Measurements from ENCODE around the gene SPDYA.

DNA sequence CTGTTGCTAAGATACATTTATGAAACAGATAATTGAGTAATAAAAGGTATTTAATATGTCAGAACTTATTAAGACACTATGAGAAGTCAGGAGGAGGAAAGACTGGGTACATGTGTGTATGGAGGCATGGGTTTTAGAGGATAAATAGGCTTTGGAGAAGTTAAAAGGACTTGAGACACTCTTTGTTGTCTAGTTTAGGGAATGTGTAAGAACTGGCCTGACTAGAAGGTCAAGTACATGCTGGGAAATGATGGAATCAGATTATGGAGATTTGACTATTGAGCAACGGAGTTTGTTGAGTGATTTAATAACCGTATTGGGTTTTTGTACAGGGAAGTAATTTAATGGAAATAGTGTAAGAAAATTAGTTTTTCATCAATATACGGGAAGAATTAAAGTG is 28.2 kb upstream of the SPDYA start:
- TF ChIP-seq SREBF2 (IDR thresholded peaks at IDR 0.05) (no peak), MYC (IDR thresholded peaks at IDR 0.05; ENCODE audit: borderline replicate concordance, low read length) (no peak), POLR2A (IDR thresholded peaks at IDR 0.05; ENCODE audit: low read length) (no peak), NFE2L2 (conservative IDR thresholded peaks at IDR 0.05; ENCODE audit: low read length) (no peak), JUNB (IDR thresholded peaks at IDR 0.05) (no peak), RAD21 (conservative IDR thresholded peaks at IDR 0.05 in 1 of 2, IDR thresholded peaks at IDR 0.05 in 1 of 2) (no peak)
- TF ChIP-seq, protein P1, sequence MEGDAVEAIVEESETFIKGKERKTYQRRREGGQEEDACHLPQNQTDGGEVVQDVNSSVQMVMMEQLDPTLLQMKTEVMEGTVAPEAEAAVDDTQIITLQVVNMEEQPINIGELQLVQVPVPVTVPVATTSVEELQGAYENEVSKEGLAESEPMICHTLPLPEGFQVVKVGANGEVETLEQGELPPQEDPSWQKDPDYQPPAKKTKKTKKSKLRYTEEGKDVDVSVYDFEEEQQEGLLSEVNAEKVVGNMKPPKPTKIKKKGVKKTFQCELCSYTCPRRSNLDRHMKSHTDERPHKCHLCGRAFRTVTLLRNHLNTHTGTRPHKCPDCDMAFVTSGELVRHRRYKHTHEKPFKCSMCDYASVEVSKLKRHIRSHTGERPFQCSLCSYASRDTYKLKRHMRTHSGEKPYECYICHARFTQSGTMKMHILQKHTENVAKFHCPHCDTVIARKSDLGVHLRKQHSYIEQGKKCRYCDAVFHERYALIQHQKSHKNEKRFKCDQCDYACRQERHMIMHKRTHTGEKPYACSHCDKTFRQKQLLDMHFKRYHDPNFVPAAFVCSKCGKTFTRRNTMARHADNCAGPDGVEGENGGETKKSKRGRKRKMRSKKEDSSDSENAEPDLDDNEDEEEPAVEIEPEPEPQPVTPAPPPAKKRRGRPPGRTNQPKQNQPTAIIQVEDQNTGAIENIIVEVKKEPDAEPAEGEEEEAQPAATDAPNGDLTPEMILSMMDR (IDR thresholded peaks at IDR 0.05), result no peak

Measured in A549 (cell line).